ENCODE results near the gene MRPS24. TPM values are rescaled to one million over a fixed set of nuclear protein-coding genes. Genes with fewer than 3 reads are reported as not detected.
"Not testable (repeated sequence)": the region's sequence is repeated elsewhere in the genome, so short reads cannot be mapped to it uniquely, and the experiment has no call there.

MRPS24 gene
- total RNA-seq, 2 experiments from 2014 or later, result 115 to 128 TPM

GRCh38 chr7:43850348-43851116 lies 18.8 kb downstream of the MRPS24 start:
- H3K36me3 Mint-ChIP-seq, result no peaks in the 10 kb centered on the region
- intact Hi-C loops (cut with micrococcal nuclease), result no loop called here
- POLR2A ChIA-PET, result no interaction called here
- no peak overlapping the region for H3K4me3 Mint-ChIP-seq
- peaks cover 2% of the 10 kb centered on the region for H3K4me1 Mint-ChIP-seq (ENCODE audit: low read depth)
- DNase-seq, result no peak
- no peaks in the 10 kb centered on the region for H3K27me3 Mint-ChIP-seq
- no peaks in the 10 kb centered on the region for H3K9me3 Mint-ChIP-seq
- CTCF ChIA-PET, result interaction anchor here (3.7 kb wide), 1 partner anchor 12 kb away, joined by 20 read pairs; no protein-coding TSS in a partner anchor
- H3K27ac Mint-ChIP-seq, result no peak overlapping the region

GRCh38 chr7:43849047-43849446 lies 20.3 kb downstream of the MRPS24 start:
- intact Hi-C loops (cut with micrococcal nuclease), result no loop called here
- no peak for DNase-seq
- POLR2A ChIA-PET, result interaction anchor here (1.4 kb wide), 1 partner anchor 21 kb away, joined by 4 read pairs; the partner anchor contains the start of gene MRPS24
- Mint-ChIP-seq H3K27me3 (no peaks in the 10 kb centered on the region), H3K36me3 (no peaks in the 10 kb centered on the region), H3K4me3 (no peak overlapping the region), H3K9me3 (no peaks in the 10 kb centered on the region), H3K4me1 (ENCODE audit: low read depth) (peaks cover 2% of the 10 kb centered on the region), H3K27ac (no peak overlapping the region)
- CTCF ChIA-PET, result interaction anchor here (1.2 to 3.7 kb wide), 3 partner anchors 10 to 266 kb away, joined by 3 to 20 read pairs (median 6); partner anchors contain the start of gene STK17A

- no peak for DNase-seq
- Mint-ChIP-seq H3K36me3 (no peaks in the 10 kb centered on the region), H3K27ac (no peak overlapping the region), H3K9me3 (no peaks in the 10 kb centered on the region), H3K4me3 (no peak overlapping the region), H3K27me3 (peaks cover 2% of the 10 kb centered on the region), H3K4me1 (ENCODE audit: low read depth) (peaks cover 2% of the 10 kb centered on the region)
- intact Hi-C loops (cut with micrococcal nuclease), result no loop called here
- ChIA-PET POLR2A (no interaction called here), CTCF (interaction anchor here (0.7 to 3.7 kb wide), 4 partner anchors 9 to 288 kb away, joined by 3 to 20 read pairs (median 4); partner anchors contain the start of gene STK17A)
Observed at GRCh38 chr7:43847496-43847895, 21.8 kb downstream of the MRPS24 start.

GRCh38 chr7:43844662-43845061 lies 24.7 kb downstream of the MRPS24 start:
- H3K27me3 Mint-ChIP-seq, result peaks cover 4% of the 10 kb centered on the region
- no peak for DNase-seq
- H3K4me3 Mint-ChIP-seq, result no peak overlapping the region
- no peak overlapping the region for H3K27ac Mint-ChIP-seq
- intact Hi-C loops (cut with micrococcal nuclease), result no loop called here
- ChIA-PET CTCF (interaction anchor here (3.6 kb wide), 1 partner anchor 262 kb away, joined by 17 read pairs; the partner anchor contains the start of gene STK17A), POLR2A (no interaction called here)
- no peaks in the 10 kb centered on the region for H3K9me3 Mint-ChIP-seq
- H3K36me3 Mint-ChIP-seq, result no peaks in the 10 kb centered on the region
- no peaks in the 10 kb centered on the region for H3K4me1 Mint-ChIP-seq (ENCODE audit: low read depth)

GRCh38 chr7:43844257-43844656 lies 25.1 kb downstream of the MRPS24 start:
- H3K27me3 Mint-ChIP-seq, result peaks cover 4% of the 10 kb centered on the region
- no peaks in the 10 kb centered on the region for H3K4me1 Mint-ChIP-seq (ENCODE audit: low read depth)
- peak; percentile 22 for DNase-seq
- no peaks in the 10 kb centered on the region for H3K9me3 Mint-ChIP-seq
- intact Hi-C loops (cut with micrococcal nuclease), result no loop called here
- POLR2A ChIA-PET, result no interaction called here
- CTCF ChIA-PET, result interaction anchor here (0.5 to 3.6 kb wide), 2 partner anchors 200 to 262 kb away, joined by 3 to 17 read pairs; partner anchors contain the start of gene STK17A
- H3K27ac Mint-ChIP-seq, result no peak overlapping the region
- H3K36me3 Mint-ChIP-seq, result no peaks in the 10 kb centered on the region
- no peak overlapping the region for H3K4me3 Mint-ChIP-seq

DNA sequence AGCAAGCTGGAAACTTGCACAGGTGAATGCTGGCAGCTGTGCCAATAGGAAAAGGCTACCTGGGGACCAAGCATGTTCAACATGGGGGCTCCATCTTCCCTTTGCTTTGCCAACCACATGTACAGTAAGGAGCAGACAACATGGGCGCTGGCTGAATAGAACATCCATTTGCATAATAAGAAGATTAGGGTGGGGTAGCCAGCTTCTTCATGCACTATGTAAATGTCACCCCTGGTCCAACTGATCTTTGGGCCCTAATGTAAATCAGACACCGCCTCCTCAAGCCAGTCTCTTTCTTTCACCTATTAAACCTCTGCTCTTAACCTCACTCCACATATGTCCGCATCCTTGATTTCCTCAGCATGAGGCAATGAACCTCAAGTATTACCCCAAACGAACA lies 26.0 kb downstream of the MRPS24 start:
- ChIA-PET POLR2A (no interaction called here), CTCF (interaction anchor here (0.7 to 3.6 kb wide), 4 partner anchors 9 to 582 kb away, joined by 3 to 17 read pairs (median 4); partner anchors contain the start of gene STK17A)
- Mint-ChIP-seq H3K9me3 (no peaks in the 10 kb centered on the region), H3K4me3 (no peak overlapping the region), H3K27ac (no peak overlapping the region), H3K36me3 (no peaks in the 10 kb centered on the region), H3K4me1 (ENCODE audit: low read depth) (peaks cover 4% of the 10 kb centered on the region), H3K27me3 (peaks cover 4% of the 10 kb centered on the region)
- DNase-seq, result no peak
- intact Hi-C loops (cut with micrococcal nuclease), result no loop called here

DNA sequence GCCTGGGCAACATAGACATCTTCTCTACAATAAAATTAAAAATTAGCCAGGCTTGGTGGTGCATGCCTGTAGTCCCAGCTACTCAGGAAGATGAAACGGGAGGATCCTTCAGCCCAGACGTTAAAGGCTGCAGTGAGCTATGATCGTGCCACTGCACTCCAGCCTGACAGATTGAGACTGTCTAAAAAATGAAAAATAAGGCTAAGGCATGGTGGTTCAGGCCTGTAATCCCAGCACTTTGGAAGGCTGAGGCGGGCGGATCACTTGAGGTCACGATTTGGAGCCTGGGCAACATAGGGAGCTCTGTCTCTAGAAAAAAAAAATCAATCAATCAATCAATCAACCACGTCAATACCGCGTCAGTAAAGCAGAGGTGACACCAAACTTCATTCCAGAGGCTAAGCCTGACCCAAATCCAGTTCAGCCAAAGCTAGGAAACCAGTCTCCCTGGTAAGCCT lies 31.1 kb downstream of the MRPS24 start:
- Mint-ChIP-seq H3K4me3 (no peak overlapping the region), H3K27ac (no peak overlapping the region), H3K4me1 (ENCODE audit: low read depth) (peaks cover 22% of the 10 kb centered on the region), H3K36me3 (peaks cover 2% of the 10 kb centered on the region), H3K9me3 (no peaks in the 10 kb centered on the region), H3K27me3 (peaks cover 2% of the 10 kb centered on the region)
- intact Hi-C loops (cut with micrococcal nuclease), result loop anchor here (1.0 to 5.0 kb wide), 2 partner anchors 109 to 906 kb away; partner anchors contain the start of genes COA1, MRPL32 and PSMA2
- ChIA-PET POLR2A (interaction anchor here (1.3 kb wide), 1 partner anchor 256 kb away, joined by 4 read pairs; the partner anchor contains the start of gene STK17A), CTCF (interaction anchor here (0.6 to 10.1 kb wide), 37 partner anchors 10 to 1897 kb away, joined by 3 to 173 read pairs (median 4); partner anchors contain the start of genes BLVRA, COA1, MRPL32 and PSMA2)
- DNase-seq, result no peak

DNA sequence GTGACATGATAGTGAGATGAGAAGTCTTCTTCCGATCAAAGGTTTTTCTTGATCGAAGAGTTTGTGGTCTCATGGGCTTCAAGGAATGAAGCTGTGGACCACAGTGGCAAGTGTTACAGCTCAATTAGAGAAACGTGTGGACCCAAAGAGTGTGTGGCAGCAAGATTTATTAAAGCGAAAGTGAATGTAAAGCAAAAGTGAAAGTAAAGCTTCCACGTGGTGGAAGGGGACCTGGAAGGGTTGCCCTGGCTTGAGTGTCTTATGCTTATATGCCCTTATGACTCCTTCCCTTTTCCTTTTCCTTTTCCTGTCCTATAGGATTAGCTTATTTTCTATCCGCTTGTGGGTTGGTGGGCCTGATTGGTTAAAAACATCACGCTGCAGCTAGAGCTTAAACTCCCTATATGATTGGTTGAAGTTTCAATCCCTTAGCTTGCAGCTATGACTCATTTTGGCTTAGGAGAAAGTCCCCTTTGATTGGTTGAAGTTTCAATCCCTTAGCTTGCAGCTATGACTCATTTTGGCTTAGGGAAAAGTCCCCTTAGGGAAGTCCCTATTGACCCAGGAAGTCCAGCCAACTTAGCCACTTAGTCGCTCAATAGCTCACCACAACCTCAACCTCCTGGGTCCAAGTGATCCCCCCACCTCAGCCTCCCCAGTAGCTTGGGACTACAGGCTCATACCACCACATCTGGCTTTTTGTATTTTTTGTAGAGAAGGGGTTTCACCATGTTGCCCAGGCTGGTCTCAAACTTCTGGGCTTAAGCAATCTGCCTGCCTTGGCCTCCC lies 34.7 kb downstream of the MRPS24 start:
- CTCF ChIA-PET, result interaction anchor here (1.0 to 10.1 kb wide), 9 partner anchors 81 to 573 kb away, joined by 3 to 173 read pairs (median 3); partner anchors contain the start of genes COA1 and STK17A
- POLR2A ChIA-PET, result interaction anchor here (0.6 to 1.2 kb wide), 4 partner anchors 84 to 252 kb away, joined by 3 read pairs; partner anchors contain the start of genes COA1 and STK17A
- intact Hi-C loops (cut with micrococcal nuclease), result loop anchor here (1.0 to 5.0 kb wide), 4 partner anchors 76 to 902 kb away; partner anchors contain the start of genes BLVRA, MRPL32 and PSMA2
- peak overlapping the region; percentile 77 for H3K4me3 Mint-ChIP-seq
- H3K27me3 Mint-ChIP-seq, result no peaks in the 10 kb centered on the region
- H3K27ac Mint-ChIP-seq, result peak overlapping the region; percentile 65
- peaks cover 31% of the 10 kb centered on the region for H3K4me1 Mint-ChIP-seq (ENCODE audit: low read depth)
- H3K36me3 Mint-ChIP-seq, result peaks cover 2% of the 10 kb centered on the region
- H3K9me3 Mint-ChIP-seq, result peaks cover 11% of the 10 kb centered on the region
- peak; percentile 64 for DNase-seq

- intact Hi-C loops (cut with micrococcal nuclease); POLR2A ChIA-PET; DNase-seq; H3K4me3 Mint-ChIP-seq; H3K27ac Mint-ChIP-seq; H3K36me3 Mint-ChIP-seq: not testable (repeated sequence)
- CTCF ChIA-PET, result interaction anchor here (0.8 to 10.1 kb wide), 2 partner anchors 248 to 250 kb away, joined by 3 to 173 read pairs; partner anchors contain the start of gene STK17A
- H3K4me1 Mint-ChIP-seq (ENCODE audit: low read depth), result peaks cover 27% of the 10 kb centered on the region
- H3K9me3 Mint-ChIP-seq, result peaks cover 11% of the 10 kb centered on the region
- H3K27me3 Mint-ChIP-seq, result peaks cover 18% of the 10 kb centered on the region
Observed at GRCh38 chr7:43830917-43831316, 38.4 kb downstream of the MRPS24 start.

DNA sequence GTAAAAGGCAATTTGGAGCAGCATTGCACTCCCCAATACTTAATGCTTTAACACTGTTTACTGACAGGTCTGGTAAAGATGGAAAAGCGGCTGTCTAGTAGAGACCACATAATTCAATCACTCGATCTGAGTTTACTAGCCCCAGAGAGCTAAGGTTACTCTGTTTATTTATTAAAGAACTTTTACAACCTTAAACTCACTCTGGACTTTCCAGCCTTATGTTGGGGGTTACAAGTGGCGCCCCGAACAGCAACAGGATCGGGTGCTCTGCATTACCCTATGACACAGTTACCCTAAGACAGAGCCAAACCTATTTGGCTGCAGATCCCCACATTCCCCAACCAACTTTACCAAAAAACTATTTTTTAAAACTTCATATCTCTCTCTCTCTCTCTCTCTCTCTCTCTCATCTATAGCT lies 43.9 kb downstream of the MRPS24 start:
- H3K27ac Mint-ChIP-seq, result no peak overlapping the region
- intact Hi-C loops (cut with micrococcal nuclease), result no loop called here
- no peaks in the 10 kb centered on the region for H3K36me3 Mint-ChIP-seq
- no peak overlapping the region for H3K4me3 Mint-ChIP-seq
- ChIA-PET CTCF (interaction anchor here (0.7 to 3.2 kb wide), 3 partner anchors 13 to 243 kb away, joined by 3 to 23 read pairs (median 3); partner anchors contain the start of gene STK17A), POLR2A (no interaction called here)
- peaks cover 23% of the 10 kb centered on the region for H3K27me3 Mint-ChIP-seq
- peaks cover under 1% of the 10 kb centered on the region for H3K9me3 Mint-ChIP-seq
- DNase-seq, result no peak
- no peaks in the 10 kb centered on the region for H3K4me1 Mint-ChIP-seq (ENCODE audit: low read depth)

GRCh38 chr7:43824963-43825362 lies 44.4 kb downstream of the MRPS24 start:
- no peak for DNase-seq

More at GRCh38 chr7:43824963-43825362, 44.4 kb downstream of the MRPS24 start:
- H3K4me3 Mint-ChIP-seq, result no peak overlapping the region
- H3K27ac Mint-ChIP-seq, result no peak overlapping the region
- no peaks in the 10 kb centered on the region for H3K36me3 Mint-ChIP-seq
- H3K27me3 Mint-ChIP-seq, result peaks cover 23% of the 10 kb centered on the region
- ChIA-PET POLR2A (no interaction called here), CTCF (interaction anchor here (0.7 to 3.2 kb wide), 3 partner anchors 14 to 243 kb away, joined by 3 to 23 read pairs (median 3); partner anchors contain the start of gene STK17A)
- H3K4me1 Mint-ChIP-seq (ENCODE audit: low read depth), result no peaks in the 10 kb centered on the region
- intact Hi-C loops (cut with micrococcal nuclease), result no loop called here
- no peaks in the 10 kb centered on the region for H3K9me3 Mint-ChIP-seq

All from activated CD4-positive, alpha-beta memory T cell treated with anti-CD3 and anti-CD28 coated beads for 36 hours (primary cell).